HG03460 (cell line): ENCODE data around the gene PTPRCAP.
"Not testable (repeated sequence)": the region's sequence is repeated elsewhere in the genome, so short reads cannot be mapped to it uniquely, and the experiment has no call there.

Source experiments
- ATAC-seq: cut with Tn5 transposase; IDR thresholded peaks from one replicate; pipeline ENCODE4 v1.9.1; 2021; ENCODE audit not compliant: unreplicated experiment

The PTPRCAP gene

DNA sequence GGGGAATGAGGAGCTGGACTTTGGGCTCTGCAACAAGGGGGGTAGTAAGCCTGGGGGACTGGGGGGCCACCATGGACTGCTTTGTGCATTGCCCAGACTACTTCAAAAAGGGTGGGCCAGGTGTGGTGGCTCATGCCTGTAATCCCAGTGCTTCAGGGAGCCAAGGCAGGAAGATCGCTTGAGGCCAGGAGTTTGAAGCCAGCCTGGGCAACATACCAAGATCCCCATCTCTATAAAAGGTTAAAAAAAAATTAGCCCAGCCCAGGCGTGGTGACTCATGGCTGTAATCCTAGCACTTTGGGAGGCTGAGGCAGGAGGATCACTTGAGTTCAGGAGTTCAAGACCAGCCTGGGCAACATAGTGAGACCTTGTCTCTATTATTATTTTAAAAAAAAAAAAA, 28.0 kb upstream of the PTPRCAP start:
- ATAC-seq = not testable (repeated sequence)

DNA sequence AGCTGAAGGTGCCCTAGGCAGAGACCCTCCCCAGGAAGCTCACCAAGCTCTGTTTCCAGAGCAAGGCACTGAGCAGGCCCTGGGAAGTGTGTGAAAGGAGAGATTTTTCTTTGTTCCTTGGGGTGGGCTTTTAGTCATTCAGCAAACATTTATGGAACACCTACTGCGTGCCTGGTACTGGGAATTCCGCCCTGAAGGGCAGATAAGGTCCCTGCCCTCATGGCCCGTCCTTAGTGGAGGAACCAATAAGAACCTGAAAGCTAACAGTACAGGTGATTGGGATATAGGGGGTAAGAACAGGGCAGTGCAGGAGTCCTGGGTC, 27.7 kb upstream of the PTPRCAP start:
- no peak for ATAC-seq

DNA sequence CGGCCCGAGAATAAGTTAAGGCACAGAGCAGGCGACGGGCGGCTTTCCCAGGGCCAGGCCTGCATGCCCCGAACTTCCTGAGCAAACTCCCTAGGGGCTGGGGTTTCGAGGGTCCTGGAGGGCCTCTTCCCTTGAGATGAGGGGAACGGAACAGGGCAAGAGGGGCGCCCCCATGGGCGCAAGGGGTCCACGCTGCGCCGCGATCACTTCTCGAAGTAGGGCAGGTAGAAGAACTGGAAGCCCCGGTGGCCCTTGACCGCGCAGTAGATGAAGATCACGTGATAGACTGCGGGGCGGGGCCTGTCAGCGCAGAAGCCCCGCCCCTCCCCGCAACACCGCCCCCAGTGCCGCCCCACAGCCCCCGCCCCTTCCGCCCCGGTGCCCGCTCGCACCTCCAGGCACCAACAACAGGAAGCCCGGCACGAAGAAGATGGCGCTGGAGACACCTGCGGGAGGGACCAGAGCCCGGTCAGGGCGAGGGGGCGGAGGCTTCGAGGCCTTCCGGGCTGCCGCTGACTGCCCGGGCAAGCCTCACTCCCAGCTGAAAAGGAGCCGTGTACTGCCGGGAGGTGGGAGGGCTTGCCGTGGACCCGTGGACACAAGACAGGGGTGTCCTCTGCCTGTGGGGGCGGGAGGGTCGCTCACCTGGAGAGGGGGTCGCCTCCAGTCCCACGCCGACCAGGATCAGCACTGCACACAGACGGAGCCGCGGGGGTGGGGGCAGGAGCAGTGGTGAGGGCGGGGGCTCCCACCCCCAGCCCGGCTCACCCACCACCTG, 27.1 kb upstream of the PTPRCAP start:
- peak; percentile 47 for ATAC-seq

DNA sequence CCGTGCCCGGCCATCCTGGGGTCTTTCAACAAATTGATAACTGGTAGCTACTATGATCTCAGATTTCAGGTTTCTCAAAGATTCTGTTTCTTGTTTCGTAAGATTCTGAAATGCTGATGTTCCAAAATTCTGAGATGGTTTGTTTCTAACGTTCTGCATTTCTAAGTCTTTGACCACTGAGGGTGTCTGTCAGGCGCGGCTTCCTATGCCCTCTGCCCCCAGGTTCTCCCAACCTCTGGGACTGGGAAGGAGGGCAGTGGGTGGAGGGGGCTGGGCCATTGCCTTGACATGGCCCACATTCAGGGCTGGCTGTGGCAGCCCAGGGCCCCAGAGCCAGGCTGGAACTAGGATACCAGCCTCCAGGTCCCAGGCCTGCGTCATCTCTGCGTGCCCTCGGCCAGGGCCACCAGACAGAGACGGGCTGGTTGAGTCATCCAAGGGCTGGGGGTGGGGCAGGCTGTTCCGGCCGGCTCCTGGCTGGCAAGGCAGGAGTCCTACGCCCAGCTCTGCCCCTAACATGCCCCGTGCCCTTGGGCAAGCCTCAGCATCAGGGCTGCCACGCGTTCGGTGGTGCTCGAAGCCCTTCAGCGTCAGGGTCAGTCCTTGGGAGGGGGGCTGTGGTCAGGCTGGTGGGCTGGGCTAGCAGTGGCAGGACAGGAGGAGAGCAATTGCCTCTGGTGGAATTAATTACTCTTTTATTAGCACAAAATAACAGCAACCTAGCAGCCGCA, 26.4 kb upstream of the PTPRCAP start:
- ATAC-seq = no peak

DNA sequence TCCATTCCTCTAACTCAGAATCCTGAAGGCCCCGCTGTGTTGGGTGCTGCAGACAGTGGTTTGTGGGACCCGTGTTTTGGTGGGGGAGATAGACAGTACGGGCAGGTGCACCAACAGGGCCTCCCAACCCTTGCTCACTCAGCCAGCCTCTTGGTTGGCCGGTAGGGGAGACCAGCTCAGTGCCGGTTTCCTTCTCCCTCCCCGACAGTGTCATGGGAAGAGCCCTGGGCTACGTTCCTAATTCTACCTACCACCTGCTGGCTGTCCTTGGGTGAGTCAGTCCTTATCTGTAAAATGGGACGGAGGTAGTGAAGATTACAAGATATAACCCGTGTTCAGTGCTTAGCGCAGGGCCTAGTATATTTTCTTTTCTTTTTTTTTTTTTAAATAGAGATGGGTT, 25.7 kb upstream of the PTPRCAP start:
- ATAC-seq = no peak

DNA sequence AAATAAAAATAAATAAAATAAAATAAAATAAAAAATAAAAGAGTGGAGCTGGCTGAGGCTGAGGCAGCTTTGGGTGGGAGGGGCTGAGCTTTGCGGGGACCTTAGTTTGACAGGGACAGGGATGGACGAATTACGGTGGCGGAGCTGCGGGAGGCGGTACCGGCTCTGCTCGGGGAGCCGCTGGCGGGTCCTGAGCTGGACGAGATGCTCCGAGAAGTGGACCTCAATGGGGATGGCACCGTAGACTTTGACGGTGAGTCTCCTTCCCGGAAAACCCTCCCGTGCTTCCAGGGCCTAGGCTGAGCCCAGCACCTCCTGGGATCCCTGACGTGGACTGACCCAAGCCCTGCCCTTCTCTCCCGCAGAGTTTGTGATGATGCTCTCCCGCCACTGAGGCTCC, 20.8 kb upstream of the PTPRCAP start:
- ATAC-seq = no peak

DNA sequence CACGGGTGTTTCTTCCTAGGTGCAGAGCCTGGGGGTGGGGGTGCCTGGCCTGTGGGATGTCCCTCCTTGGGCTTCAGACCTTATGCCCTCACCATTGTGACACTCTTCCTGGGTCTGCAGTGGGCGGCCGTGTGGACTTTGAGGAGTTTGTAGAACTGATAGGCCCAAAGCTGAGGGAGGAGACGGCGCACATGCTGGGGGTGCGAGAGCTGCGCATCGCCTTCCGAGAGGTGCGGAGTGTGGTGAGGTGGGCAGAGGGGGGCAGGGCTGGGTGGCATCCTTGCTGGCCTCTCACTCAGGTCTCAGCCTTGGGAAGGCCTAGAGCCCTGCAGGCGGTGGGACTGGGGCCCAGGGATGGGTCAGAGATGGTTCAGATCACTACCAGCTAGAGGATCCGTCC, 20.0 kb upstream of the PTPRCAP start:
- ATAC-seq = no peak

DNA sequence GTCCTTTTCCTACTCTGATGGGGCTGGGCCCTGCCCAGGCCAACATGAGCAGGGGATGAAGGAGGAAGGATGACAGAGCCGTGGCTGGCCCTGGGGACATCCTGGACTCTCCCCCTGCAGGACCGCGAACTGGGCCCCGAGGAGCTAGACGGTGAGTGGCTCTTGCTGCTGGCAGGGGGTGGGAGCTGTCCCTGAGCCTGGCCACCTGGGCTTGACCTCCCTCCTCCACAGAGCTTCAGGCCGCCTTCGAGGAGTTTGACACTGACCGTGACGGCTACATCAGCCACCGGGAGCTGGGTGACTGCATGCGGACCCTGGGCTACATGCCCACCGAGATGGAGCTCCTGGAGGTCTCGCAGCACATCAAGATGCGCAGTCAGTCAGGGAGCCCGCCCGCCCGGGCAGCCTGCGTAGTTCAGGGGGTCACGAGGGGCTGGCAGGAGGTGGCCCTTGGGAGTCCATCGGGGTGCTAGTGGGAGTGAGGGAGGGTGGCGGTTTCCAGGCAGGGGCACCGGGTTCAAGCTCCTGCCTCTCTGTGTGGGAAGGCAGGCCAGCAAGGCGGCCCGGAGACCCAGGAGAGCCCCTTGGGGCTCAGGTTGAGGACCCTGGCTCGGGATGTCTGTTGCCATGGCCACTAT, 18.7 kb upstream of the PTPRCAP start:
- no peak for ATAC-seq

DNA sequence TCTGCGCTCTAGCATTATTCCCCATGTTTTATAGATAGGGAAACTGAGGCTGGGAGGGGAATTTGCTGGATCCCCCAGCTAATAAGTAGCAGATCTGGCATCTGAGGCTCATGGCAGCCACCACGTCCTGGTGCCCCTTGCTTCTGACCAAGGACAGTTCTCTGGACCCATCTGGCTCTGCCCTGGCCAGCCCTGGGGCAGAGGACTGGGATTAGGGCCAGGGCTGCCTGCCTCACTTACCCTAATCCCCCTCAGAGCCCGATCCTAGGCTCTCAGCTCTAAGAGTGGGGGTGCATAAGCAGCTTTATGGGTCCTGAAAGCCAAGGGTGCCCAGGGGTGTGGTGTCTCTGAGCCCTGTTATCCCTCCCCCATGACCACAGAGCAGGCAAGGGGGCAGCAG, 17.6 kb upstream of the PTPRCAP start, which contains the start of gene CABP4:
Gene CABP4 (plus strand): TSS at position 301 of the 400 bp plus-strand sequence. CDS start 70 bp downstream, at position 371.
- no peak for ATAC-seq

DNA sequence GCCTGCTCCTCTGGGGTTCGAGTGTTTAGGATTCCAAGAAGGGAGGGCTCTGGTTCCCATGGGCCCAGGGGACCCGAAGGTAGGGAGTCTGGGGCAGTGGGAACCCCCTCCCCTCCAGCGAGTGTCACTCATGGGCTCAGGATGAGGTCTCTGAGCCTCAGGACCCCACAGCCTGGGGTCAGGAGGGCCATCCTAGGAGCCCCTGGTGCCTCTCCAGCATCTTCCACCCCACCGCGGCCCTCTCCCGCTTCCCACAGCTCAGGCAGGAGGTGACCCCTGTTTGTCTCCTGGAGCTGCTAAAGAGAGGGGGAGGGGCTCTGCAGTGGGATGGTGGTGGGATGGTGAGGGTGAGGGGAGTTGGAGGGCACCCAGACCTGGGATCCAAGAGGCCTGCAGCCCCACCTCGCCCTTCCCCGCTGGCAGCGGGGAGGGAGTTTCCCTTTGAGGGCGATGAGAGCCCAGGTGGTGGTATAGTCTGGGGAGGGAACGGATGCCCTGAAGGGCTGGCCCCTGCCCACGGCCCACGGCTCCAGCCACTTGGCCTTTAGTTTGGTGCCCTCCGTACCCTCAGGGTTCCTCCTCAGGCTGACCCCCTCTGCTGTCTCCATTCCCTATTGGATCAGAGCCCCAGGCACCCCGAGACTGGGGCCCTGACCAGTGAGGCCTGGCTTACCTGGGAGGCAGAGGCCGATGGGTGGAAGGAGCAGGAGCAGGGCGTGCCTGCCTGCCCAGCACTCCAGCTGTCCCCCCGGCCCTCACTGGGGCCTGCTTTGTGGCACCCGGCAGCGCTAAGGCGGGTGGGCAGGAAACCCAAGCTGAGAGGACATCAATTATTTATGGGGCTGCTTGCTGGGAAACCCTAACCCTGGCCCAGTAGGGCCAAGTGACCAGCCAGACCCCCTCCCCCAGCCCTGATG, 16.6 kb upstream of the PTPRCAP start:
- no peak for ATAC-seq

DNA sequence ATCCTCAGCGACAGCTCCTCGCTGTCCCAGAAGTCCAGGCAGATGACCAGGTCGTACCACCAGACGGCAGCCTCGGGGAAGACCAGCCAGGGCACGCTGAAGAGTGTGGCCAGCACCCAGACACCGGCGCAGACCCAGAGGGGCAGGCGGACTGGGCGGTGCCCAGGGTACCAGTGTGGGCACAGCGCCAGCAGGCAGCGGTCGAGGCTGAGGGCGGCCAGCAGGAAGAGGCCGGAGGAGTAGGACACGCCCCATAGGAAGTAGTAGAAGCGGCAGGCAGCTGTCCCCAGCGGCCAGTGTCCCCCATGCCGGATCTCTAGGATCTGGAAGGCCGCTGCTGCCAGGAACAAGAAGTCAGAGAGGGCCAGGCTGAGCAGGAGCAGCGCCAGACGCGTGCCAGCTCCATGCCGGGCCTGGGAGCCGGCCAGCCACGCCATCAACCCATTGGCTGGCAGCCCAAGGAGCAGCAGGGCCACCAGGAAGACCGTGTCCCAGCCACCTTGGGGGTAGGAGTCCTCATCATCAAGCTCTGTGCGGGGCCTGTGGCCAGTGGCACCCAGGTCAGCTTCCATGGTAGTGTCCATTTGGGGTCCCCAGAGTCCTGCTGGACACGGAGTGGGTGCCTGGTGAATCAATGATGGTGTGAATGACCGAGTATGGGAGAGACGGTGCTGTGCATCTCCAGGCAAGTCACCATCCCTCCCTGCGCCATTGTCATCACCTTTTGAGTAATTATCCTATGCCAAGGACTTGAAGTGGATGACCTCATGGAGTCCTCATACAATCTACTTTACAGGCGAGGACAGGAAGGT, 14.9 kb upstream of the PTPRCAP start, which contains the start of gene GPR152:
Gene GPR152 (minus strand): TSS at position 589 of the 812 bp plus-strand sequence. CDS start 5 bp downstream, at position 584.
- no peak for ATAC-seq

DNA sequence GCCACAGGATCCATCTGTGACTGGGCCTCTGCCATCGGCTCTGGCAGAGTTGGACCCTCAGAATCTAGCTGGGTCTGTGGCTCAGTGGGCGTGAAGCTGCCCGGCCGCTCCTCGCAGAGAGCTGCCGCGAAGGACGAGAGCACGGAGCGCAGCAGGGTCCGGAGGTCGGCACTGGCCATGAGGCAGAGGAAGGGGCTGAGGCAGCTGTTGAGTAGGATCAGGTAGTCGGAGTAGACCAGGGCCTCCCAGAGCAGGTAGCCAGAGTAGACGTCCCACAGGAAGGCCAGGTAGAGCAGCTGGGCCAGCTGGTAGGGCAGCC, 14.1 kb upstream of the PTPRCAP start:
- no peak for ATAC-seq

DNA sequence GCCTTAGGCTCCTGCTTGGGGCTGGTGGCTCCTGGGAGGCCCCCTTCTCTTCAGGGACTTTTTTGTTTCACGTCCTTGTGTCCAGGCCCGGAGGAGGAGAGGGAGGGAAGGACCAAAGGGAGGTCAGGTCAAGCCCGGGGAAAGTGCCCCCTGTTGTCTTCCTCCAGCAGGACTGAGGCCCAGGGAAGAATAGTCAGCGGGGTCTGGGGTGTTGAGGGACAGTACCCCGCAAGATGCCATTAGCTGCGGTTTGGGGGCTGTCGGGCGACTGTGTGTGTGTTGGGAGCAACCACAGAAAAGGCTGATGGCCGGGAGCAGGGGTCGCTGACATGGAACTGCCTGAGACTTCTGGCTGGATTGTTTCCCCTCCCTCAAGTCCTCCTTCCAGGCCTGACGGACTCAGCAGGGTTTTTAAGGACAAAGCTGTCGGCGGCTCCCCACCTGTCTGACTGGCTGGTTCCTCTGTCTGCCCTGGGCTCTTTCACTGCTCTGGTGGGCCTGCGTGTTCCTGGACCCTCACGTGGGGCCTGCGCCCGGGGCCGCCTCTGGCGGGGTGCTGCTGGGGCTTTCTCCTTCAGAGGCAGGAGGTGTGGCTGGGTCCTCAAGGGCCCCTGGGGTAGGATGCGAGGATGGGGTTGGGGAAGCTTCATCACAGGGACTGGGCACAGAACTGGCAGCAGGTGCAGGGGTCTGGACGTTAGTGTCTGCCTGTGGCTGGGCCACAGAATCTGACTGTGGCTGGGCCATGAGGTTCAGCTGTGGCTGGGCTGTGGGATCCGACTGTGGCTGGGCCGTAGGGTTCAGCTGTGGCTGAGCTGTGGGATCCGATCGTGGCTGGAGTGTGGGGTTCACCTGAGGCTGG, 13.5 kb upstream of the PTPRCAP start:
- no peak for ATAC-seq

DNA sequence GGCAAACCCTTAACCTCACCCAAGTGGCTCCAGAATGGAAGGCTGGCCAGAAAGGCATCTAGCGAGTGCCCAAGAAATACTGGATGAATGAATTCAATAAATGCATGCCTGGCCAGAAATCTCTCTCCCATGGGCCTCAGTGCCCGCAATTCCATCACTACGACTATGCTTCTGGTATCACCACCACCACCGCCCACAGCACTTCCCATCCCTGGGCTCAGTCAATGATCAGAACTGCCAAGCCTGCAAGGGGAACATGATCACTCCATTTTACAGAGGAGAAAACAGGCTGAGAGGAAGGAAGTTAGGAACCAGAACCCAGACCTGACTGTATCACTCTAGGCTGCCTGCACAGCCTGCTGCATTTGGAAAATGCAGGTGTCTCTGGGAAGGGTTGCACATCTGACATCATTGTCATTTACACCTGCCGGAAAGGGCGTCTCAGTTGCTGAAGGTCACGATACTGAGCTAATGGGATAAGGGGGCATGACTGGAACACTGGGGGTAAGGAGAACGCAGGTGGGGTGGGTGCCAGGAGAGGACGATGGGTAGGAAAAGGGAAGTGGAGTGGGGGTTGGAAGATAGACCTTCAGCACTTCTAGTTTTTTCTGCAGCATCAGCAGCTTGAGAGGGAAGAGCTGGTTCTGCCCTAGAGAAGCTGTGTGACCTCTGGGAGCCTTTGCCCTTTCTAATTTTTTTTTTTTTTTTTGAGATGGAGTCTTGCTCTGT, 11.8 kb upstream of the PTPRCAP start:
- ATAC-seq = no peak

DNA sequence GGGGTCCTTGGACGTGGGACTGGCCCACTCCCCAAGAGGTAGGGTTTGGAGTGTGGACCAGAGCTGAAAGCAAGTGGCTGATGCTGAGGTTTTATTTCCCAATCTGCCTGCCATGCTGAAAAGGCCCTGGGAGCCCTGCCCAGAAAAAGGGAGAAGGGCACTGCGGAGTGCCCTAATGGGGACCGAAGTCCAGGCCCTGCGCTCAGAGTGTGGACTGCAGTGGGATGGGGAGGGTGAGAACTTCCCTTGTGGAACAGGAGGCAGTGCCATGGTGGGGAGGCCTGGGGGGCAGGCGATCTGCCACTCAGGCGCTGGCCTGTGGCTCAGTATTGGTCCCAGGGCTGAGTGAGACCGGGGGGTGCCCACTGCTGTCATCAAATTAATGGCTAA, 10.7 kb upstream of the PTPRCAP start:
- no peak for ATAC-seq

DNA sequence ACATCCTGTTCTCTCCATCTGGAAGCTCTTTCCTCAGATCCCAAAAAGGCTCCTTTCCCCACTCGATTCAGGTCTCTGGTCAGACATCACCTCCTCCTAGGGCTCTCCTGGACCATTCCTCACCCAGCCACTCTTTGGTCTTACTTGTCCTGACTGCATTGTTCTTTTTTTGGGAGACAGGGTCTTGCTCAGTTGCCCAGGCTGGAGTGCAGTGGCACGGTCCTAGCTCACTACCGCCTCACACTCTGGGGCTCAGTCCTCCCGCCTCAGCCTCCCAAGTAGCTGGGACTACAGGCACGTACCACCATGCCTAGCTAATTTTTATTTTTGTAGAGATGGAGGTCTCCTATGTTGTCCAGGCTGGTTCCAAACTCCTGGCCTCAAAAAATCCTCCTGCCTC, 8.0 kb upstream of the PTPRCAP start:
- ATAC-seq = no peak

DNA sequence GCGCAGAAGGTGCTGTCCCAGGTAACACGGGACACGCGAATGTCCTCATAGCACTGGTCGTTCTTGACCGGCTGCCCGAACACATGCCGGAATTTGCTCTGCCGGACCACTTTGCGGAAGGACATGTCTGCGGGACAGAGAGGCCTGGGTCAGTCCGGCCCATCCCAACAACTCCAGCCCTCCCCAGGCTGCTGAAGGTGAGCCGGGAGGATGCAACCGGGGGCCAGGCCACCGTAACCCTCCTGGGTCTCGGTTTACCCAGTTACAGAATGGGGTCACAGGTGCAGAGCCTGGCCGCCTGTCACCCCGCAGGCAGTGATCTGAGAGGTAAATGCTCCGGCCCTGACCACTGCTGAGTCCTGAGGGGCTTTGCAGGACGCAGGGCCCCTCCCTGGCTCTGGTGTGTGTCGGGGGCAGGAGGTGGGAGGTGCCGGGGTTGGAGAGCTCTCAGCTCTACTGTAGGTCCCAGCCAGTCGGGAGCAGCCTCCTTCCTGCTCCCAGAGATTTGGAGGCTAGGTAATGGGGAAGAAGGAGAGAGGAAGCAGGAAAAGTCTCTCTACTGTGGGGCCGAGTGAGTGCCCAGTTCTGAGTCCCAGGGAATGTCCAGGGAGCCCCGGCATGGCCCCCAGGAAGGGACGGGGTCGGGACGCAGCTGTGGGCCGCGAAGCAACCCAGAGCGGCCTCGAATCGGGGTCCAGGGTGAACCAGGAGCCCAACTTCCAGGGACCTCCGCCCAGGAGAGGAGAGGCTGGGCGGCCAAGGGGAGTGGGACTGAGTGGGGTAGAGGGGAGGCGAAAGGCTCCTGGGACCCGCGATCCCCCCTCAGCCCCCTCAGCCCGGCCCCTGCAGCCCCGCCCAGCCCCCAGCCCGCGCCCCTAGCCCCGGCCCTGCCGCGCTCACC, 5.3 kb upstream of the PTPRCAP start:
- ATAC-seq = no peak
